DOHH2 (cell line): Measurements from ENCODE around the gene TSC22D4.

Experiments used
- CTCF ChIP-seq: fragments of 200-600 bp; sonication (generic); IDR thresholded peaks from one replicate; pipeline ENCODE4 v1.5.1; 2014; ENCODE audit warnings: antibody characterized with exemption, mild to moderate bottlenecking, low read depth, low read length; ENCODE audit not compliant: poor library complexity, severe bottlenecking
- EZH2phosphoT487 ChIP-seq: fragments of 200-600 bp; sonication (generic); IDR thresholded peaks from 2 replicates; pipeline ENCODE4 v1.6.1; 2017; ENCODE audit warnings: borderline replicate concordance, mild to moderate bottlenecking, antibody characterized with exemption, low read length, moderate library complexity, mixed read lengths

GRCh38 chr7:100476903-100477870 is 1.8 kb downstream of the TSC22D4 start:
- TF ChIP-seq CTCF (peak; percentile 94), EZH2phosphoT487 (no peak)
